CD4-positive, CD25-positive, alpha-beta regulatory T cell (primary cell): Measurements from ENCODE around the gene HOXA4. TPM values are rescaled to one million over a fixed set of nuclear protein-coding genes. Genes with fewer than 3 reads are reported as not detected.
A peak's percentile ranks its signal among the peaks of the same experiment; 100 is the strongest.

Experiments used
- ATAC-seq, 2 donors: fragments of 150-1000 bp; cut with Tn5 transposase; one replicate each; pipeline ENCODE4 v1.10.0; 2021; ENCODE audit warnings: low read depth in 2 of 2, moderate number of reproducible peaks in 2 of 2, moderate library complexity in 1 of 2
- DNase-seq, 3 donors: peaks; one replicate each; pipeline versions ENCODE4 v3.0.0 to v3.0.0-alpha.2; 2012 to 2022; ENCODE audit warnings: mixed read lengths in 1 of 3
- H3K27ac ChIP-seq: one replicate; pipeline ENCODE4 v1.7.0; 2013; ENCODE audit warnings: mild to moderate bottlenecking, low read length; ENCODE audit not compliant: insufficient read depth, poor library complexity, severe bottlenecking
- H3K27me3 ChIP-seq: one replicate; pipeline ENCODE4 v1.7.0; 2013; ENCODE audit warnings: low read length; ENCODE audit not compliant: control insufficient read depth, insufficient read depth
- H3K36me3 ChIP-seq: one replicate; pipeline ENCODE4 v1.7.0; 2013; ENCODE audit warnings: mild to moderate bottlenecking, low read length, moderate library complexity; ENCODE audit not compliant: control insufficient read depth, insufficient read depth
- H3K4me1 ChIP-seq: 2 replicates; pipeline ENCODE4 v1.7.0; 2013; ENCODE audit warnings: mild to moderate bottlenecking, low read length; ENCODE audit not compliant: insufficient read depth, control insufficient read depth, poor library complexity, severe bottlenecking
- H3K4me3 ChIP-seq: one replicate; pipeline ENCODE4 v1.7.0; 2013; ENCODE audit warnings: low read depth, mild to moderate bottlenecking, low read length, moderate library complexity
- H3K9me3 ChIP-seq, 2 experiments: 1 replicate in 1 of 2; 2 replicates in 1 of 2; pipeline ENCODE4 v1.7.0; 2013; ENCODE audit warnings: low read length in 2 of 2, mild to moderate bottlenecking in 1 of 2, moderate library complexity in 1 of 2; ENCODE audit not compliant: control insufficient read depth in 2 of 2
- H3K27ac Mint-ChIP-seq, 3 donors: one replicate each; pipeline ENCODE4 v1.8.0; 2020 to 2022; ENCODE audit warnings: mild to moderate bottlenecking in 3 of 3, mixed read lengths in 3 of 3, moderate library complexity in 2 of 3
- H3K27me3 Mint-ChIP-seq: one replicate; pipeline ENCODE4 v1.8.0; 2022; ENCODE audit warnings: mild to moderate bottlenecking, mixed read lengths
- H3K36me3 Mint-ChIP-seq: one replicate; pipeline ENCODE4 v1.8.0; 2020; ENCODE audit warnings: mixed read lengths
- H3K4me1 Mint-ChIP-seq, 4 donors: one replicate each; pipeline ENCODE4 v1.8.0; 2020 to 2022; ENCODE audit warnings: mixed read lengths in 4 of 4, mild to moderate bottlenecking in 1 of 4
- H3K4me3 Mint-ChIP-seq, 4 donors: one replicate each; pipeline ENCODE4 v1.8.0; 2020 to 2022; ENCODE audit warnings: mild to moderate bottlenecking in 4 of 4, mixed read lengths in 4 of 4, moderate library complexity in 3 of 4
- H3K9me3 Mint-ChIP-seq, 7 donors: one replicate each; pipeline ENCODE4 v1.8.0; 2020 to 2022; ENCODE audit warnings: mixed read lengths in 7 of 7, mild to moderate bottlenecking in 3 of 7, moderate library complexity in 2 of 7
- polyA plus RNA-seq, 4 donors: library from polyadenylated mRNA; unstranded; fragments of 300-500 nt; fragmentation: Illumina TruSeq; gene quantifications; one replicate each; pipeline ENCODE4 v1.2.3, GENCODE V29; 2021
- total RNA-seq: library from RNA; stranded (reverse); gene quantifications from one replicate; pipeline ENCODE4 v1.2.3, GENCODE V29; 2022

HOXA4 gene
- total and polyA plus RNA-seq, 5 donors from 2014 or later, result 0.13 to 0.18 TPM; not detected in 3

DNA sequence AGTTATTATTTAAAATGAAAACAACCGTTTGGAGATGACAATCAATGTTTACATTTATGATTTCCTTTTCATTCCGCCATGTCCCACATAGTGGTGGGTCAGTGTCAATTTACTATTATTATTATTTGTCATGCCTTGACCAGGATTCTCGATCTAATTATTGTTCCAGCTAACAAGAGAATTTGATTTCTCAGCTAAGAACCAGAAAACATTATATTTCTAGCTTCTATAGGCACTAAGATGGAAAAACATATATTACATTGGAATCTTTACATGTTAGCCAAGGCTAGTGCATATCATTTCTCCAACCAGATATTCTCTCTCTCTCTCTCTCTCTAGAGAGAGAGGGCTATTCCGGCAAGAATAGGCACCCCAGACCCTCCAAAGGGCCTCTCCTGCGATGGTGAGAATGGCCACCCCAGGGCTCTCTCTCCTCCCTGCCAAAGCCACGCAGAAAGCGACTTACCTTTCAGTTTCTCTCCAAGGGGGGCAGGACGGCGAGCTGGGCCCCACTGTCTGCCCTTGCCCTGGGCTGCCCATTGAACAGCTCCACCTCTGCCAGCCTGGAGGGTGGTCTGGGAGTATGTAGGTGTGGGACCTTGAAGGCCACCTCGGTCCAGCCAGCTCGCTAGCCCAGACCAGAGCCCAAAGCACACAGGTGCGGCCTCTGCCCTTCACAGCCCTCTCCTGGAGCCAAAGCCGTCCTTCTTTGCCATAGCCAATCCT lies 19.4 kb upstream of the HOXA4 start:
- Mint-ChIP-seq H3K27ac (no peak overlapping the region), H3K9me3 (peaks cover 0 to 7% (median 0%) of the 10 kb centered on the region in 7 donors), H3K36me3 (no peaks in the 10 kb centered on the region), H3K4me1 (peaks cover 10 to 50% (median 23%) of the 10 kb centered on the region in 4 donors), H3K27me3 (peaks cover 88% of the 10 kb centered on the region), H3K4me3 (peak overlapping the region in 3 of 4 donors; percentile 47 to 81 (median 50))
- Histone ChIP-seq H3K4me1 (peaks cover 37% of the 10 kb centered on the region), H3K27ac (no peak overlapping the region), H3K27me3 (peaks cover 56% of the 10 kb centered on the region), H3K4me3 (no peak overlapping the region), H3K9me3 (no peaks in the 10 kb centered on the region), H3K36me3 (no peaks in the 10 kb centered on the region)
- DNase-seq (no peak), ATAC-seq (no peak)

DNA sequence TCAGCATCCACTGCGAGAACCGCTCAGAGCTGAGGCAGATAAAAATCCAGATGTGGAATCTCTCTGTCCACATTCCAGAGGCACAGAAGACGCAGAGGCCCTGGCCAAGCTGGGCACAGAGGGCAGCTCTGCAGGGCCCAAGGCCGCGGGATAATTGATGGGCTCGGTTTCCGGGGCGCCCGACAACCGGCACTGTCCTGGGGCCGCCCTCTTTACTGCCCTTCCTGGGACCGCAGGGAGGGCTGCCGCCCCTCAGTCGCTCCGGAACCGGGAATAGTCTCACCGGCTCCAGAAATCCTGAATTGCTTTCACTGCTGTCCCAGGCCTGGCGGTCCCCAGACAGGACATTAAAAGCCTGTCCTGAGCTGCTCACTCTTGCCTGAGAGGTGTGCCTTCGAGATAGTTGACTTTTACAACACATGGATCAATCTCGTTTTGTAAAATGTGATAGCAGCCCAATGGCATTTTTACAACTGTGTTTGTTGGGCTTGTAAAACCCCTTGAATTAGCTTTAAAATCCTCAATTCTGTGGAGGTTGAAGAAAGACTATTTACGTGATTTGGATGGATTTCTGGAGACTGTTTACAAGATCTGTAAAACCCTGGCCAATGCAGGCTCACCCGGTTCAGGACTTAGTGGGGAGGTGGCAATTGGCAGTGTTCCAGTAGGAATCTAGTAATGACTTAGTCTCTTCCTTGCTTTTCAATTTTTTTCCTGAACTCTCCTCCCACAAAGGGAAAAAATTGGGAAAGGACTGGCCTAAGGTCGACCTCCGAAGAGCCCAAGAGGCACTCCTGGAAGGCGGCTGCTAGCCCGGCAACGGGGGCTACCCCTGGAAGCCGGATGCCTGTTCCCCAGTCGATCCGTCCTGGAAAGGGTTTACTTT lies 18.4 kb upstream of the HOXA4 start:
- Mint-ChIP-seq H3K27me3 (peaks cover 83% of the 10 kb centered on the region), H3K4me1 (peaks cover 4 to 41% (median 17%) of the 10 kb centered on the region in 4 donors), H3K4me3 (no peak overlapping the region), H3K9me3 (peaks cover 0 to 7% (median 0%) of the 10 kb centered on the region in 7 donors), H3K36me3 (no peaks in the 10 kb centered on the region), H3K27ac (no peak overlapping the region)
- ATAC-seq (no peak), DNase-seq (no peak)
- Histone ChIP-seq H3K4me3 (no peak overlapping the region), H3K9me3 (no peaks in the 10 kb centered on the region), H3K27ac (no peak overlapping the region), H3K27me3 (peaks cover 52% of the 10 kb centered on the region), H3K36me3 (no peaks in the 10 kb centered on the region), H3K4me1 (peaks cover 29% of the 10 kb centered on the region)

- H3K27ac ChIP-seq, result no peak overlapping the region
- H3K36me3 Mint-ChIP-seq, result no peaks in the 10 kb centered on the region
- no peak overlapping the region for H3K27ac Mint-ChIP-seq
- H3K4me3 ChIP-seq, result no peak overlapping the region
- peaks cover 0 to 34% (median 17%) of the 10 kb centered on the region in 4 donors for H3K4me1 Mint-ChIP-seq
- peak overlapping the region in 2 of 4 donors; percentile 36 to 56 for H3K4me3 Mint-ChIP-seq
- H3K36me3 ChIP-seq, result no peaks in the 10 kb centered on the region
- H3K4me1 ChIP-seq, result peaks cover 29% of the 10 kb centered on the region
- H3K9me3 Mint-ChIP-seq, result peaks cover 0 to 5% (median 0%) of the 10 kb centered on the region in 7 donors
- no peaks in the 10 kb centered on the region for H3K9me3 ChIP-seq
- ATAC-seq (no peak), DNase-seq (no peak)
- H3K27me3 ChIP-seq, result peaks cover 46% of the 10 kb centered on the region
- peaks cover 75% of the 10 kb centered on the region for H3K27me3 Mint-ChIP-seq
Measured at GRCh38 chr7:27148031-27148755, 17.6 kb upstream of the HOXA4 start.

DNA sequence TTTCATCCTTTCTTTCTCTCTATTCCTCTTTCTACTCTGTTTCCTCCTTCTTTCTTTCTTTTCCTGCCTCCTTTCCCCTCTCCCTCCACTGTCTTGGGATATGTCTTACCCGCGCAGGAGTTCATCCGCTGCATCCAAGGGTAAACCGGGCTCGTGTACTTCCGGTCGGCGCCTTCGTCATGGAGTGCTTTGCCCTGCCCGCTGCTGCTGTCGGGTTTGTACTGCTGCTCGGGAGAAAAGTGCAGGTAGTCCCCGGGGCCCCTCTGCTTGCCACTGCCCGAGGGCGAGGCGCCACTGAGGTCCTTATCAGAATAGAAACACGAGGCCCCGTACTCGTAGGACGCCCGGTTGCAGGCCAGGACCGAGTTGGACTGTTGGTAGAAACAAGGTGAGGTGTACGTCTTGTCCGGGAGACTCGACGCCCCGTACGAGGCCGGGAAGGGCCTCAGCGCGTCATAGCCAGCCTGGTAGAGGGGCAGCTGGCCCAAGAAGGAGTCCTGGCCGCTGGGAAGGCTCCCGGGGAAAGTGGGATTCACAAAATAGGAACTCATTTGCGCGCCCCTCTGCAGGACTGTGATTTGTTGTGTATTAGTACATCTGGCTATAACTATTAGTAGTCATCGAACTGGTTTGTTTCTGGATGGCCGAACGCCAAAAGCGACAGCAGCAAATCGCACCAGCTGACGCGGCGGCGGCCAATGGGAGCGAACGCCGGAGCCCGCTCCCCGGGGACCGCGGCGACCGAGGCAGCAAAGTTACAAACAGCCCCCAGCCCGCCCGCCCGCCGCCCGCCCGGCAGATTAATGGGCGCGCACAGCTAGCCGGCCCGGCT lies 16.9 kb upstream of the HOXA4 start, which contains the start of gene HOXA6:
HOXA6 (minus strand) TSS at position 576 of the 832 bp plus-strand sequence; CDS start at position 551, 25 bp downstream.
- Histone ChIP-seq H3K4me3 (no peak within 1 kb of the TSS), H3K4me1 (peaks cover 24% of the 10 kb centered on the region), H3K27ac (no peak within 1 kb of the TSS), H3K27me3 (peaks cover 41% of the 10 kb centered on the region), H3K36me3 (no peaks in the 10 kb centered on the region), H3K9me3 (no peaks in the 10 kb centered on the region)
- Mint-ChIP-seq H3K4me1 (peaks cover 0 to 32% (median 17%) of the 10 kb centered on the region in 4 donors), H3K36me3 (no peaks in the 10 kb centered on the region), H3K4me3 (peak within 1 kb of the TSS in 2 of 4 donors; percentile 36 to 56), H3K27me3 (peaks cover 69% of the 10 kb centered on the region), H3K27ac (peak within 1 kb of the TSS in 1 of 3 donors; percentile 87), H3K9me3 (peaks cover 0 to 5% (median 0%) of the 10 kb centered on the region in 7 donors)
- no peak for ATAC-seq
- DNase-seq, result no peak

DNA sequence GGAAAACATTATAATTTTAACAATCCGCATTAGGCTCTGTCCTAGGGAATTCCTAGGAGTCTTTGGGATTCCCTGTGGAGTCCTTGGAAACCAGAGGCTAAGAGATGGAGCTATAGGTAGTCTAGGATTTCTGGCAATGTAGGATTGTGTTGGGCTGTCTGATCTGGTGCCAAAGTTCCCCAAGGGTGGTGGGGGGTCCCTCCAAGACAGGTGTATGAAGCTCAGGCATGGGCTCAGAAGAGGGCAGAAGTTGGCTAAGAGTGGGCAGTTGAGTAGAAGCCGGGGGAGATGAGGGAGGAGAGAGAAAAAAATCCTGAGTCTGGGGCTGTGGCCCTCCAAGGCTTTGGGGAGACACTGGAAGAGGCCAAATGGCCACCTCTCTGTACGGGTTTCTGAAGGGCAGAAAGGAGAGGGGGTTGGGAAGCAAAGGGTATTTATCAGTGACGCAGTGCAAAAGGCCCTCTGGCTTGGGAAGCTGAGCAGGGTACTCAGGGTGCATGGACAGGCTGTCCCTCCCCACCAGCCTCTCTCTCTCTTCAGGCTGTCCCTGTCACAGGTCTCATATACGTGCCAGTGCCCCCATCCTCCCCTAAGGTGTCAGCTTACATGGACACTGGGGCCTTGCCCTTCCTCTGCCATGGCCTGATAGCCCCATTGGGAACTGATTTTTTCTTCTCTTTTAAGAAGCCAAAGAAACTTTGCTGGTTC lies 16.1 kb upstream of the HOXA4 start:
- DNase-seq (no peak), ATAC-seq (no peak)
- Histone ChIP-seq H3K4me3 (no peak overlapping the region), H3K27me3 (peaks cover 33% of the 10 kb centered on the region), H3K4me1 (peaks cover 17% of the 10 kb centered on the region), H3K27ac (no peak overlapping the region), H3K9me3 (no peaks in the 10 kb centered on the region), H3K36me3 (no peaks in the 10 kb centered on the region)
- peaks cover 0 to 5% (median 0%) of the 10 kb centered on the region in 7 donors for H3K9me3 Mint-ChIP-seq
- H3K27me3 Mint-ChIP-seq, result peaks cover 67% of the 10 kb centered on the region
- H3K4me1 Mint-ChIP-seq, result peaks cover 0 to 25% (median 14%) of the 10 kb centered on the region in 4 donors
- H3K4me3 Mint-ChIP-seq, result peak overlapping the region in 1 of 4 donors; percentile 3
- H3K27ac Mint-ChIP-seq, result no peak overlapping the region
- no peaks in the 10 kb centered on the region for H3K36me3 Mint-ChIP-seq

- Histone ChIP-seq H3K27me3 (peaks cover 28% of the 10 kb centered on the region), H3K36me3 (no peaks in the 10 kb centered on the region), H3K4me3 (no peak overlapping the region), H3K27ac (no peak overlapping the region), H3K9me3 (no peaks in the 10 kb centered on the region), H3K4me1 (peaks cover 10% of the 10 kb centered on the region)
- Mint-ChIP-seq H3K27ac (no peak overlapping the region), H3K9me3 (peaks cover 0 to 2% (median 0%) of the 10 kb centered on the region in 7 donors), H3K4me1 (peaks cover 0 to 18% (median 9%) of the 10 kb centered on the region in 4 donors), H3K27me3 (peaks cover 66% of the 10 kb centered on the region), H3K36me3 (no peaks in the 10 kb centered on the region), H3K4me3 (no peak overlapping the region)
- DNase-seq (no peak), ATAC-seq (no peak)
Measured at GRCh38 chr7:27145914-27146412, 15.4 kb upstream of the HOXA4 start.
